Ramos (cell line): ENCODE results near the gene KSR2.
"Not testable (repeated sequence)": the region's sequence is repeated elsewhere in the genome, so short reads cannot be mapped to it uniquely, and the experiment has no call there.

ENCODE experiments used
- in situ Hi-C: fragments of 300-500 bp; cut with MboI; formaldehyde crosslinking; loops from one replicate; pipeline ENCODE4 v1.14.3; 2022; ENCODE audit warnings: low sequenced_read_pairs; ENCODE audit not compliant: unreplicated experiment

Gene KSR2

GRCh38 chr12:117861691-117862090 is 107.1 kb downstream of the KSR2 start:
- in situ Hi-C loops: no loop called here

DNA sequence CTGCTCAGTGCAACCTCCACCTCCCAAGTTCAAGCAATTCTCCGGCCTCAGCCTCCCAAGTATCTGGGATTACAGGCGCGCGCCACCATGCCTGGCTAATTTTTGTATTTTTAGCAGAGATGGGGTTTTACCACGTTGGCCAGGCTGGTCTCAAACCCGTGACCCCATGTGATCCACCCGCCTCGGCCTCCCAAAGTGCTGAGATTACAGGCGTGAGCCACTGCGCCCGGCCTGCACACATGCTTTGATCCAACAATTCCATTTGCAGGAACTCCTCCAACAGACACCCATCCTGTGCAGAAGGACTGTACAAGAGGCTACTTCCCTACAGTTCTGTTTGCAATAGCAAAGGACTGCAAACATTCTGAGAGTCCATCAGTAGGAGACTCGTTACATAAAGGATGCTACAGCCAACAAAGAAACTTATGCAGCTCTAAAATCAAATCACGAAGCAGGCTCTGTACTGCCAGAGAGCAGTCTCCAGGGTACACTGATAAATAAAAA is 108.0 kb downstream of the KSR2 start:
- in situ Hi-C loops: not testable (repeated sequence)

DNA sequence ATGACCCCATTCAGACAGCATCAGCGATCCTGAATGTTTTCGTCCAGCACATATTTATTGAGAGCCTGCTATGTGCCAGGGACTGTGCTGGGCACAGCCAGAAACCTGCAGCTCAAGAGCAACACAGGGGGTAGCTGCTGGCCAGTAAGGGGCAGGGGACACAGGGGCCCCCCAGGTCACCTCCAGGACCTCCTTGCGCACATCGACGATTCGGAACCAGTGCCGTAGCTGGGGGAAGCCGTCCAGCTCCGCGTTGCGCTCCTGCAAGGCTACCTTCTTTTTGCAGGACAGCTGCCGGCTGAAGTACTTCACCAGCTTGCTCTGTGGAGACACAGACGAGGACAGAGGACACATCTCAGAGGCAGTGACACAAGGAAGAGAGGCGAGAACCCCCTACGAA is 108.7 kb downstream of the KSR2 start:
- in situ Hi-C loops: no loop called here

DNA sequence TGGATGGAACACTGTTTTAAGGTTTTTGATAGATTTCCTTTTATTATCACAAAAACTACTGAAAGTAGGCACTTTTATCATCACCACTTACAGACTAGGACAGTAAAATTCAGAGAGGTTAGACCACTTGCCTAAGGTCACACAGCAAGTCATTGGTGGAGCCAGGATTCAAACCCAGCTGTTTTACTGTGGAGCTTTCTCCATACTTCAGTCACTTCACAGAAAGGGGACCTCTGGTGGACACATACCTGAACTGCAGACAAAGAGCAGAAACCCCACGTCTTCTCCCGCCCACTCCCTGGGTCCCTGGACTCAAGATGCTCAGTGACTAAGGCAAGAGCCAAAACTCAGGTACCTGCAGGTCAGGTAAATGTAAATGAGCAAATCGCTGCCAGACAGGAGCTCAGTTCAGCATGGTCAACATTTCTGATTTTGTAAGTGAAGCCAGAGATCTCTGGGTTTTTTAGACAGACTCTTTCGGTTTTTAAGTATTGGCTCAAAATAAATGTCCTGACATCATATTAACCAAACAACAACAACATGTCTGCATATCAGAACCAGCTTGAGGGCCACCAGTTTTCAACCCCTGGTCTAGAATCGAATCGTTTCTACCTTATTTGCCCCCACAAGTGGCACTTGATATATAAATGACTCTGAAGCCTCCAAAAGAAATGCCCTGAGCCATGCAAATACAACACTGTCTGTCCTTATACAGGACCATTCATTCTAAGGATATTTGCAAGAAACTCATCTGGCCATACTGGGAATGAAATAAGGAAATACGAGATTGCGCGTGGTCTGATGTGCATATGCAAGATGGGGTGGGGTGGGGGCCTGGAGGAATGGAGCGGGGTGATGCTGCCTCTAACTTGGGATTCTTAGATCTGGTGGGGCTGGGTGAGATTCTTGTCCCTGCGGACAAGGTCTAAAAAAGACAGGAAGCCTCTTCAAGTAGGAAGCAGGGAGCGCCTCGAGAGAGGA is 110.9 kb downstream of the KSR2 start:
- in situ Hi-C loops: no loop called here

GRCh38 chr12:117857139-117857538 is 111.7 kb downstream of the KSR2 start:
- in situ Hi-C loops: not testable (repeated sequence)

- in situ Hi-C loops: no loop called here
These were observed 113.6 kb downstream of the KSR2 start for GRCh38 chr12:117855165-117855564.

GRCh38 chr12:117854339-117855012 is 114.3 kb downstream of the KSR2 start:
- in situ Hi-C loops: no loop called here

DNA sequence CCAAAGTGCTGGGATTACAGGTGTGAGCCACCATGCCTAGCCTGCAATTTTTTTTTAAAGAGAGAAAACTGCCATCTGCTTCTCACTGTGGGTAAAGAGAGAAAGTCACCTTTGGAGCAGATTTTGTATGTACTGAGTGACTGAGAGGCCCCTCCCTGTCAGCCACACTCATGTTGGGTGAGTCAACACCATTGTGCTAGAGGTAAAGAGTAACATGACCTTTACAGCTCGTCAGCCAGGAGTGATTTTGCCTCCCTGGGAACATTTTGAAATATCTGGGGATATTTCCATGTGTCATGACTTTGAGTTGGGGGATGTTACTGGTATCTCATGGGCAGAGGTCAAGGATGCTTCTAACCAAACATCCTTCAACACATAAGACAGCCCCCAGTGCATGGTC is 115.2 kb downstream of the KSR2 start:
- in situ Hi-C loops: no loop called here

DNA sequence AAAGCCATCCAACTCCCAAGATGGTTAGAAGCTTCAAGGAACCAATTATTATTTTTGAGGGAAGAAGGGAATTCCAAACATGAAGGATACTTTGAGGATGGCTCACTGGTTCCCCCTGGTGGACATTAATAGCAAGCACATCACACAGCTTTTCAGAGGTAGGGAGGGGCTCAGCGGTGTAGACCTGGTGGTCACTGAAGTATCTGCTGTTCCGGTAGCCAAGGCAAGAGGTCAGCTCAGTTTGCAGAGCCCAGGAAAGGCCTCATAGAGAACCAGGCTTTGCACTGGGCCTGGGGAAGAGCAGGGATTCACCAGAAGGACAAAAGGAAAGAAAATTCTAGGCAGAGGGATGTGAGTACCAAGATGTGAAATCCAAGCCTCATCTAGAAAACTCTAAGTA is 118.7 kb downstream of the KSR2 start:
- in situ Hi-C loops: no loop called here

- in situ Hi-C loops: no loop called here
These were observed 121.4 kb downstream of the KSR2 start for GRCh38 chr12:117847371-117847770.

DNA sequence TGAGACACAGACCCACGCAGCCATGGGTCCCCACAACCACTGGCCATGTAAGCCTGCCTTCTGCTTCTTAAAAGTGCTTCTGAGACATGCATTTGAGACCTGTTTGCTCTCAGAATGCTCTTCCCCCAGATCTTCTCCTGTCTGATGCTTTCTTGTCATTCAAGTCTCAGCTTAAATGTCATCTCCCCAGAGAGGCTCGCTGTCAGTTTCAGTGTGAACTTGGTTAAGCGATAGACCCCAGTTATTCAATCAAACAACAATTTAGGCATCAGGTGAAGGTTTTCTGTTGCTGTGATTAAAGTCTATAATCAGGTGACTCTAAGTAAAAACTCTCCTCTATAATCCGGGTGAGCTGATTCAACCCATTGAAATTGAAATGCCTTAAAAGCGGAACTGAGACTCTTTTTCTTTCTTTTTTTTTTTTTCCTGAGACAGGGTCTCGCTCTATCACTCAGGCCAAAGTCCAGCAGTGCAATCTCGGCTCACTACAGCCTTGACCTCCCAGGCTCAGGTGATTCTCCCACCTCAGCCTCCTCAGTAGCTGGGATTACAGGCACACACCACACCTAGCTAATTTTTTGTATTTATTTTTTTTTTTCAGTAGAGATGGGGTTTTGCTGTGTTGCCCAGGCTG is 123.4 kb downstream of the KSR2 start:
- in situ Hi-C loops: no loop called here

- in situ Hi-C loops: no loop called here
These were observed 124.5 kb downstream of the KSR2 start for GRCh38 chr12:117844114-117844830.

- in situ Hi-C loops: no loop called here
These were observed 126.2 kb downstream of the KSR2 start for GRCh38 chr12:117842630-117843029.

- in situ Hi-C loops: no loop called here
These were observed 126.6 kb downstream of the KSR2 start for GRCh38 chr12:117842220-117842619.

- in situ Hi-C loops: loop anchor here (5.0 to 10.0 kb wide), 2 partner anchors 470 to 613 kb away; no protein-coding TSS in a partner anchor
These were observed 131.1 kb downstream of the KSR2 start for GRCh38 chr12:117837737-117838050.

- in situ Hi-C loops: loop anchor here (5.0 to 10.0 kb wide), 2 partner anchors 470 to 612 kb away; no protein-coding TSS in a partner anchor
These were observed 131.6 kb downstream of the KSR2 start for GRCh38 chr12:117836999-117837736.

DNA sequence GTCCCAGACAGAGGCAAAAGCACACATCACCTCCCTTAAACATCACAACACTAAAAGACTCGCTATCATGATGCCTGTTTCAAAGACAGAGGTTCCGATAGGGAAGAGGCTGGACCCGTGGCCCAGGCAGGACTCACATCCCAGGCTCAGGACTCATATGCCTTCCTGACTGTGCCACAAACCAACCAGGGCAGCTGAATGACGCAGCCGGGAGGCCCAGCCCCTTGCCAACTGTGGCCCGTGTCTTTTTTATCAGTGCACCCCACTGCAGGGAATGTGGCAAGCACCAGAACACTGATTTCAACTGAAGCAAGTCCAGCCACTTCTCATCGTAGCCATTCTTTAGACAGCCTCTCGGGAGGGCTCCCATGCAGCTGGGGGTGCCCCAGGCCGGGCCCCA is 132.3 kb downstream of the KSR2 start:
- in situ Hi-C loops: loop anchor here (5.0 to 10.0 kb wide), 2 partner anchors 469 to 612 kb away; no protein-coding TSS in a partner anchor

DNA sequence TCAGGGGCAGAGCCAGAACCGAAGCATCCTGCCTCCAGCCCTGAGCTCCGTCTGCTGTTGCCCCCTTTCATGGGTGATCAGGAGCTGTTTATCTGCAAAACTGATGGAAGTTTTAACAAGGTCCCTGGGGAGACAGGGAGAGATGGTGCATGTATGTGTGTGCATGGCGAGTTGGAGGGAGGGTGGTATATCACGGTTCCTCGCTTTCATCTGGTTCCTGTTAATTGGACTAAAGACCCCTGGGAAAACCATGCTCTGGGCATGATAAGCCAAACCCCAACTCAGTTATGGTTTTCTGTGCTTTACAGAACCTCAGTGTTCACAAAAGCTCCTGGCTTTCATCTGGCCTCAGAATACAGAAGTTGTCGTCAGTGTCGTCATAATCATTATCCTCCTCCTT is 133.6 kb downstream of the KSR2 start:
- in situ Hi-C loops: loop anchor here (5.0 to 10.0 kb wide), 2 partner anchors 468 to 610 kb away; no protein-coding TSS in a partner anchor
